GM12878 (cell line): ENCODE data around the gene SHOC2. TPM values are rescaled to one million over a fixed set of nuclear protein-coding genes. Genes with fewer than 3 reads are reported as not detected.

Experiments
- ATAC-seq: fragments of 200-7000 bp; cut with Tn5 transposase; 3 replicates; pipeline ENCODE4 v1.9.1; 2020; ENCODE audit warnings: mild to moderate bottlenecking, moderate library complexity
- BruUV-seq: library from RNA; stranded (reverse); fragments of 400-500 nt; replicated peaks from 2 replicates; lab custom pipeline; 2021; lab: Mats Ljungman, UMichigan
- CTCF ChIA-PET: fragments of 300-600 bp; sonication (Branson Sonifier 250); formaldehyde crosslinking; extraction: SDS; loops from one replicate; lab custom pipeline; 2021; ENCODE audit warnings: inconsistent platforms; lab: Yijun Ruan, JAX
- POLR2A ChIA-PET: fragments of 350-600 bp; formaldehyde crosslinking; extraction: SDS; loops from one replicate; lab custom pipeline; 2021; ENCODE audit warnings: inconsistent platforms; lab: Charles Lee
- RAD21 ChIA-PET: fragments of 300-600 bp; sonication (Branson Sonifier 250); formaldehyde crosslinking; loops from one replicate; lab custom pipeline; 2023; ENCODE audit warnings: antibody characterized with exemption; ENCODE audit not compliant: unreplicated experiment; lab: Charles Lee
- SMC1A ChIA-PET: fragments of 300-600 bp; sonication (Branson Sonifier 250); formaldehyde crosslinking; loops from one replicate; lab custom pipeline; 2023; ENCODE audit not compliant: unreplicated experiment, uncharacterized antibody; lab: Charles Lee
- DNase-seq: peaks from one replicate; pipeline ENCODE4 v3.0.0-alpha.2; 2011; ENCODE audit warnings: low read depth, low spot score
- FAIRE-seq: peaks from 3 replicates; lab custom pipeline; 2011; peaks lifted over from hg19 to GRCh38; lab: Jason Lieb, UNC
- H2AFZ ChIP-seq: 2 replicates; pipeline ENCODE4 v1.6.0; 2011; ENCODE audit warnings: low read depth, low read length, control low read depth; ENCODE audit not compliant: control insufficient read depth
- H3K27ac ChIP-seq: 2 replicates; pipeline ENCODE4 v1.5.1; 2011; ENCODE audit warnings: control low read depth; ENCODE audit not compliant: control insufficient read depth, insufficient read depth
- H3K27me3 ChIP-seq, 2 experiments: replicated peaks in 1 of 2; 2 replicates each; pipeline versions ENCODE4 v1.6.0 to v1.6.1; 2011; ENCODE audit warnings: low read length in 1 of 2; ENCODE audit not compliant: control insufficient read depth in 2 of 2, insufficient read depth in 2 of 2
- H3K36me3 ChIP-seq, 2 experiments: 2 replicates each; pipeline ENCODE4 v1.5.1; 2011; ENCODE audit warnings: low read length in 1 of 2; ENCODE audit not compliant: control insufficient read depth in 2 of 2, insufficient read depth in 2 of 2
- H3K4me1 ChIP-seq: 2 replicates; pipeline ENCODE4 v1.6.1; 2011; ENCODE audit warnings: mild to moderate bottlenecking, low read length, moderate library complexity, mixed read lengths; ENCODE audit not compliant: control insufficient read depth, insufficient read depth
- H3K4me2 ChIP-seq: 2 replicates; pipeline ENCODE4 v1.6.0; 2011; ENCODE audit warnings: control low read depth; ENCODE audit not compliant: control insufficient read depth, insufficient read depth
- H3K4me3 ChIP-seq: fragments of 200-600 bp; sonication (generic); 2 replicates; pipeline ENCODE4 v1.5.1; 2016
- H3K79me2 ChIP-seq: 2 replicates; pipeline ENCODE4 v1.6.0; 2011; ENCODE audit warnings: low read length; ENCODE audit not compliant: control insufficient read depth, insufficient read depth
- H3K9ac ChIP-seq: 2 replicates; pipeline ENCODE4 v1.8.0; 2011; ENCODE audit warnings: low read length, control low read depth, mixed read lengths; ENCODE audit not compliant: control insufficient read depth, insufficient read depth
- H3K9me3 ChIP-seq: replicated peaks from 3 replicates; pipeline ENCODE4 v1.5.1; 2011; ENCODE audit warnings: mild to moderate bottlenecking, low read length; ENCODE audit not compliant: control insufficient read depth, insufficient read depth
- H4K20me1 ChIP-seq: 2 replicates; pipeline ENCODE4 v1.6.0; 2011; ENCODE audit not compliant: control insufficient read depth, insufficient read depth
- BMI1 ChIP-seq: fragments of 450-650 bp; IDR thresholded peaks from 2 replicates; pipeline ENCODE4 v1.6.1; 2016; ENCODE audit warnings: mild to moderate bottlenecking, moderate library complexity, borderline replicate concordance
- CEBPB ChIP-seq, 2 experiments: fragments of 150-350 bp in 1 of 2; IDR thresholded peaks; 2 replicates each; pipeline ENCODE4 v1.6.1; 2012 to 2014; ENCODE audit warnings: low read depth in 2 of 2, low read length in 2 of 2, borderline replicate concordance in 1 of 2, inconsistent platforms in 1 of 2
- FOS ChIP-seq: IDR thresholded peaks from 3 replicates; pipeline ENCODE4 v1.6.1; 2011; ENCODE audit warnings: borderline replicate concordance; ENCODE audit not compliant: insufficient read length; ENCODE audit errors: extremely low read depth
- POLR2A ChIP-seq: IDR thresholded peaks from 2 replicates; pipeline ENCODE4 v1.6.1; 2011; ENCODE audit warnings: low read depth, mild to moderate bottlenecking, low read length
- SP1 ChIP-seq: IDR thresholded peaks from one replicate; pipeline ENCODE4 v1.6.1; 2011; ENCODE audit warnings: low read depth, low read length
- WGBS: methylation state at CpG from one replicate; pipeline ENCODE4 v1.1.6; 2016; ENCODE audit warnings: low lambda C conversion rate; ENCODE audit not compliant: insufficient replicate concordance, insufficient coverage; ENCODE audit errors: missing lambda C conversion rate; 5-methylcytosine and 5-hydroxymethylcytosine counted together
- in situ Hi-C: fragments of 300-500 bp; cut with MboI; formaldehyde crosslinking; loops from 9 replicates; pipeline ENCODE4 v1.14.3; 2018; ENCODE audit warnings: mixed read lengths
- intact Hi-C: fragments of 100-400 bp; cut with micrococcal nuclease; formaldehyde crosslinking; loops from one replicate; pipeline ENCODE4 v1.14.2; 2022; ENCODE audit not compliant: unreplicated experiment
- polyA plus RNA-seq, 11 experiments: library from polyadenylated mRNA; depleted of rRNA in 4 of 11; unstranded in 6 of 11; stranded (reverse) in 5 of 11; fragments of >200 nt; fragmentation: Nextera tagmentation in 4 of 11; fragmentation: Illumina TruSeq in 1 of 11; extraction: Ambion mirVana in 4 of 11; extraction: Trizol in 1 of 11; gene quantifications; 1 replicate in 1 of 11; 2 replicates in 10 of 11; pipeline versions ENCODE4 v1.2.1 to v1.2.3, GENCODE V29; 2011 to 2016; ENCODE audit warnings: inconsistent platforms in 2 of 11, missing spikeins in 2 of 11, low read depth in 1 of 11
- total RNA-seq, 4 experiments: library from RNA; depleted of rRNA in 3 of 4; stranded (reverse); fragments of >200 nt in 3 of 4; fragmentation: Illumina TruSeq in 1 of 4; extraction: Trizol in 1 of 4; gene quantifications; 2 replicates each; pipeline versions ENCODE4 v1.2.1 to v1.2.3, GENCODE V29; 2013 to 2021
- TF ChIP-seq, protein P1 (sequence below): IDR thresholded peaks from 2 replicates; pipeline ENCODE4 v1.6.1; 2011; ENCODE audit warnings: low read depth, low read length, improper control_type of control experiment, borderline replicate concordance
- TF ChIP-seq, protein P2 (sequence below): fragments of 450-650 bp; IDR thresholded peaks from 2 replicates; pipeline ENCODE4 v1.6.1; 2018; ENCODE audit warnings: mild to moderate bottlenecking, low read depth, moderate library complexity; ENCODE audit not compliant: partially characterized antibody
- TF ChIP-seq, protein P3 (sequence below), 3 experiments: IDR thresholded peaks in 2 of 3; conservative IDR thresholded peaks in 1 of 3; 2 replicates each; pipeline ENCODE4 v1.5.1; 2011; ENCODE audit warnings: low read depth in 3 of 3, low read length in 3 of 3, mild to moderate bottlenecking in 3 of 3, control low read depth in 2 of 3, moderate library complexity in 2 of 3, inconsistent platforms in 1 of 3, mixed read lengths in 1 of 3; ENCODE audit not compliant: control insufficient read depth in 2 of 3, insufficient read depth in 1 of 3; ENCODE audit errors: extremely low read depth in 1 of 3

The SHOC2 gene
- total and polyA plus RNA-seq, 10 of the 15 experiments (the other 5 are each of a cell fraction or from before 2014, with no cell fraction given): 24.8 to 65.3 (median 42.6) TPM

DNA sequence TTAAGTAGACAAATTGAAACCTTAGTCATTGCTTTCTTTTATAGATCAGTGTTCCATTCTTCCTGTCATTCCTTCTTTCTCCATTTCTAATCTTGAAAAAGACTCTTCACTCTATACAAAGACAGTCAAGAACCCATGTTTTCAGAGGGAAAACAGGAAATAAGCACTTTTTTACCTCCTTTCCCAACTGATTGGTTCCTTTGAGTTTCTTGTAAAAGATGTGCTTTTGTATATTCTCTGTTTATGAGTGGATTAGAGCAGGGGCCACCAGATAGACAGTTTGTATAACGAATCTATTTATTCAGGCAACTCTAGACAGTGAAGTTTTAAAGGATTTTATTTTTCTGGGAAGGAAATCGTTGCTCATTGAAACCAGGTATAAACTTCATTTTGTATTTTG lies 49.8 kb downstream of the SHOC2 start:
- no TSS peak for BruUV-seq
- TF ChIP-seq, protein P1, sequence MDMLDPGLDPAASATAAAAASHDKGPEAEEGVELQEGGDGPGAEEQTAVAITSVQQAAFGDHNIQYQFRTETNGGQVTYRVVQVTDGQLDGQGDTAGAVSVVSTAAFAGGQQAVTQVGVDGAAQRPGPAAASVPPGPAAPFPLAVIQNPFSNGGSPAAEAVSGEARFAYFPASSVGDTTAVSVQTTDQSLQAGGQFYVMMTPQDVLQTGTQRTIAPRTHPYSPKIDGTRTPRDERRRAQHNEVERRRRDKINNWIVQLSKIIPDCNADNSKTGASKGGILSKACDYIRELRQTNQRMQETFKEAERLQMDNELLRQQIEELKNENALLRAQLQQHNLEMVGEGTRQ: no peak
- TF ChIP-seq BMI1: no peak
- no peak for TF ChIP-seq POLR2A
- TF ChIP-seq, protein P2, sequence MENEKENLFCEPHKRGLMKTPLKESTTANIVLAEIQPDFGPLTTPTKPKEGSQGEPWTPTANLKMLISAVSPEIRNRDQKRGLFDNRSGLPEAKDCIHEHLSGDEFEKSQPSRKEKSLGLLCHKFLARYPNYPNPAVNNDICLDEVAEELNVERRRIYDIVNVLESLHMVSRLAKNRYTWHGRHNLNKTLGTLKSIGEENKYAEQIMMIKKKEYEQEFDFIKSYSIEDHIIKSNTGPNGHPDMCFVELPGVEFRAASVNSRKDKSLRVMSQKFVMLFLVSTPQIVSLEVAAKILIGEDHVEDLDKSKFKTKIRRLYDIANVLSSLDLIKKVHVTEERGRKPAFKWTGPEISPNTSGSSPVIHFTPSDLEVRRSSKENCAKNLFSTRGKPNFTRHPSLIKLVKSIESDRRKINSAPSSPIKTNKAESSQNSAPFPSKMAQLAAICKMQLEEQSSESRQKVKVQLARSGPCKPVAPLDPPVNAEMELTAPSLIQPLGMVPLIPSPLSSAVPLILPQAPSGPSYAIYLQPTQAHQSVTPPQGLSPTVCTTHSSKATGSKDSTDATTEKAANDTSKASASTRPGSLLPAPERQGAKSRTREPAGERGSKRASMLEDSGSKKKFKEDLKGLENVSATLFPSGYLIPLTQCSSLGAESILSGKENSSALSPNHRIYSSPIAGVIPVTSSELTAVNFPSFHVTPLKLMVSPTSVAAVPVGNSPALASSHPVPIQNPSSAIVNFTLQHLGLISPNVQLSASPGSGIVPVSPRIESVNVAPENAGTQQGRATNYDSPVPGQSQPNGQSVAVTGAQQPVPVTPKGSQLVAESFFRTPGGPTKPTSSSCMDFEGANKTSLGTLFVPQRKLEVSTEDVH: no peak
- no peak for TF ChIP-seq FOS
- no peak for TF ChIP-seq CEBPB (IDR thresholded peaks at IDR 0.05; ENCODE audit: borderline replicate concordance in 1 of 2, low read depth in 2 of 2, low read length in 2 of 2)
- TF ChIP-seq, protein P3, sequence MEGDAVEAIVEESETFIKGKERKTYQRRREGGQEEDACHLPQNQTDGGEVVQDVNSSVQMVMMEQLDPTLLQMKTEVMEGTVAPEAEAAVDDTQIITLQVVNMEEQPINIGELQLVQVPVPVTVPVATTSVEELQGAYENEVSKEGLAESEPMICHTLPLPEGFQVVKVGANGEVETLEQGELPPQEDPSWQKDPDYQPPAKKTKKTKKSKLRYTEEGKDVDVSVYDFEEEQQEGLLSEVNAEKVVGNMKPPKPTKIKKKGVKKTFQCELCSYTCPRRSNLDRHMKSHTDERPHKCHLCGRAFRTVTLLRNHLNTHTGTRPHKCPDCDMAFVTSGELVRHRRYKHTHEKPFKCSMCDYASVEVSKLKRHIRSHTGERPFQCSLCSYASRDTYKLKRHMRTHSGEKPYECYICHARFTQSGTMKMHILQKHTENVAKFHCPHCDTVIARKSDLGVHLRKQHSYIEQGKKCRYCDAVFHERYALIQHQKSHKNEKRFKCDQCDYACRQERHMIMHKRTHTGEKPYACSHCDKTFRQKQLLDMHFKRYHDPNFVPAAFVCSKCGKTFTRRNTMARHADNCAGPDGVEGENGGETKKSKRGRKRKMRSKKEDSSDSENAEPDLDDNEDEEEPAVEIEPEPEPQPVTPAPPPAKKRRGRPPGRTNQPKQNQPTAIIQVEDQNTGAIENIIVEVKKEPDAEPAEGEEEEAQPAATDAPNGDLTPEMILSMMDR (IDR thresholded peaks at IDR 0.05 in 2 of 3, conservative IDR thresholded peaks at IDR 0.05 in 1 of 3; ENCODE audit: control insufficient read depth in 2 of 3, extremely low read depth in 1 of 3, insufficient read depth in 1 of 3, low read depth in 3 of 3, low read length in 3 of 3): no peak
- no peak for TF ChIP-seq SP1
- Histone ChIP-seq H4K20me1 (no peaks in the 10 kb centered on the region), H3K27ac (no peak overlapping the region), H3K36me3 (peaks cover 0 to 8% of the 10 kb centered on the region in 2 experiments; a peak in 2 of 4 replicates), H3K4me1 (peaks cover 6% of the 10 kb centered on the region; the same call in 1 of the 2 replicates), H3K27me3 (no peaks in the 10 kb centered on the region), H3K79me2 (peaks cover 84% of the 10 kb centered on the region), H3K4me3 (no peak overlapping the region), H2AFZ (no peak overlapping the region), H3K9me3 (peaks cover 3% of the 10 kb centered on the region), H3K4me2 (no peak overlapping the region), H3K9ac (no peak overlapping the region)
- SMC1A ChIA-PET: interaction anchor here (0.8 to 1.5 kb wide), 5 partner anchors 11 to 45 kb away, joined by 3 to 6 read pairs (median 4); no protein-coding TSS in a partner anchor
- no peak for ATAC-seq
- in situ Hi-C loops (no loop called here), intact Hi-C loops (no loop called here)
- DNase-seq: no peak
- CTCF ChIA-PET: interaction anchor here (1.1 to 1.5 kb wide), 2 partner anchors 15 to 24 kb away, joined by 3 to 4 read pairs; no protein-coding TSS in a partner anchor
- POLR2A ChIA-PET: no interaction called here
- WGBS: 94% methylated on average over 2 of the region's 2 CpGs
- no peak for FAIRE-seq
- RAD21 ChIA-PET: interaction anchor here (0.7 kb wide), 1 partner anchor 40 kb away, joined by 3 read pairs; no protein-coding TSS in a partner anchor
